Memory B cell (primary cell): ENCODE data around the gene GPHN.

Source experiments
- ATAC-seq: fragments of 150-1000 bp; cut with Tn5 transposase; 2 replicates; pipeline ENCODE4 v1.10.0; 2021; ENCODE audit warnings: low read depth, mild to moderate bottlenecking, moderate library complexity
- DNase-seq, 2 donors: peaks; one replicate each; pipeline ENCODE4 v3.0.0; 2022; ENCODE audit warnings: low spot score in 2 of 2
- H3K27ac Mint-ChIP-seq: one replicate; pipeline ENCODE4 v1.8.0; 2022; ENCODE audit warnings: mild to moderate bottlenecking, moderate library complexity, mixed read lengths
- H3K27me3 Mint-ChIP-seq: one replicate; pipeline ENCODE4 v1.8.0; 2022; ENCODE audit warnings: mixed read lengths
- H3K36me3 Mint-ChIP-seq: one replicate; pipeline ENCODE4 v1.8.0; 2022; ENCODE audit warnings: mild to moderate bottlenecking, mixed read lengths
- H3K4me1 Mint-ChIP-seq: one replicate; pipeline ENCODE4 v1.8.0; 2022; ENCODE audit warnings: mixed read lengths
- H3K4me3 Mint-ChIP-seq: one replicate; pipeline ENCODE4 v1.8.0; 2022; ENCODE audit warnings: mild to moderate bottlenecking, moderate library complexity, mixed read lengths
- H3K9me3 Mint-ChIP-seq: one replicate; pipeline ENCODE4 v1.8.0; 2022; ENCODE audit warnings: mixed read lengths

The GPHN gene

GRCh38 chr14:66853311-66853710, 345.4 kb downstream of the GPHN start:
- no peak overlapping the region for H3K4me3 Mint-ChIP-seq
- no peaks in the 10 kb centered on the region for H3K27me3 Mint-ChIP-seq

GRCh38 chr14:66857867-66858266, 349.9 kb downstream of the GPHN start:
- H3K27ac Mint-ChIP-seq, result no peak overlapping the region
- DNase-seq, result no peak
- no peak for ATAC-seq
- peaks cover 13% of the 10 kb centered on the region for H3K36me3 Mint-ChIP-seq
- H3K4me1 Mint-ChIP-seq, result no peaks in the 10 kb centered on the region
- peaks cover 9% of the 10 kb centered on the region for H3K9me3 Mint-ChIP-seq
- no peaks in the 10 kb centered on the region for H3K27me3 Mint-ChIP-seq
- no peak overlapping the region for H3K4me3 Mint-ChIP-seq

More at GRCh38 chr14:66853311-66853710, 345.4 kb downstream of the GPHN start:
- DNase-seq (no peak), ATAC-seq (peak; percentile 49)
- Mint-ChIP-seq H3K4me1 (peaks cover 8% of the 10 kb centered on the region), H3K9me3 (peaks cover 3% of the 10 kb centered on the region), H3K27ac (no peak overlapping the region), H3K36me3 (peaks cover 12% of the 10 kb centered on the region)

- no peak overlapping the region for H3K4me3 Mint-ChIP-seq
- H3K27ac Mint-ChIP-seq, result no peak overlapping the region
- peaks cover 13% of the 10 kb centered on the region for H3K36me3 Mint-ChIP-seq
- DNase-seq (no peak), ATAC-seq (no peak)
- no peaks in the 10 kb centered on the region for H3K27me3 Mint-ChIP-seq
- H3K4me1 Mint-ChIP-seq, result no peaks in the 10 kb centered on the region
- H3K9me3 Mint-ChIP-seq, result peaks cover 9% of the 10 kb centered on the region
Observed at GRCh38 chr14:66859063-66859671, 351.2 kb downstream of the GPHN start.

DNA sequence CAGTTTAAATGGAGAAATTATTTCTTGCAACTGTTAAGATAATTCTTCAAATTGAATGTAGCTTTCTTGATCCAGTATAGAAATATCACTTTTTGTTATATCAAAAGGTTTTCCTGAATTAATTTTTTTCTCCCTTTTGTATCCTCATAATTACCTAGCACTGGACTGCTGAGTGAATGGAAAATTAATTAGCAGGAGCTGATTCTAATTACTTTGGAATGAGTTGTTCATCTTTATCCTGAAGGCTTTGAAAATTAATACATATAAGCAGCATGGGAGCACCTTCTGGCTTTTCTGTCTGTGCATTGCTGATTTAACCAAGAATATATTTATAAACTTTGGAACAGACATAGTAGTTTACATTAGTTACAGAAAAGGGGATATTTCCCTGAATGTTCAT, 373.6 kb downstream of the GPHN start:
- no peak overlapping the region for H3K27ac Mint-ChIP-seq
- H3K27me3 Mint-ChIP-seq, result no peaks in the 10 kb centered on the region
- DNase-seq (no peak), ATAC-seq (no peak)
- H3K4me1 Mint-ChIP-seq, result no peaks in the 10 kb centered on the region
- H3K9me3 Mint-ChIP-seq, result peaks cover 14% of the 10 kb centered on the region
- no peak overlapping the region for H3K4me3 Mint-ChIP-seq
- H3K36me3 Mint-ChIP-seq, result peaks cover 17% of the 10 kb centered on the region

DNA sequence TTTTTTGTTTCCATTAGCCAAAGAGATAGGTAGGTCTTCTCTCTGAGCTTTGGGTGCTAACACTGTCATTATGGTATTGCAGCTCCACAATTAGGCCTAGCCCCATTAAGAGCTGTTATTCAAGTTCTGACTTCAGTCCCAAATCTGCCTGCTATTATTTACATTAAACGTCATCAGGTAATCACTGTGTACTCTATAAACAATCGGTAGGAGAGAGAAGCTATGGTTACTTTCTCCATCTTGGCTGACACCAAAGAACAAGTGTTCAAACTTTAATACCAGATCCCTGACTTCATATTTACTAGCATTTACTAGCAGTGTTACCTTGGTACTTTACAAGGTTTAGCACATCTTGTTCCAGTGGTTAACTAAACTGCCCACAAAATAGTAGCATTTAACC, 376.2 kb downstream of the GPHN start:
- H3K27me3 Mint-ChIP-seq, result no peaks in the 10 kb centered on the region
- H3K36me3 Mint-ChIP-seq, result peaks cover 24% of the 10 kb centered on the region
- no peak overlapping the region for H3K27ac Mint-ChIP-seq
- no peaks in the 10 kb centered on the region for H3K4me1 Mint-ChIP-seq
- DNase-seq (no peak), ATAC-seq (no peak)
- H3K9me3 Mint-ChIP-seq, result peaks cover 15% of the 10 kb centered on the region
- H3K4me3 Mint-ChIP-seq, result no peak overlapping the region

- no peak overlapping the region for H3K4me3 Mint-ChIP-seq
- H3K27ac Mint-ChIP-seq, result no peak overlapping the region
- H3K9me3 Mint-ChIP-seq, result peaks cover 10% of the 10 kb centered on the region
- DNase-seq, result no peak
- peaks cover 17% of the 10 kb centered on the region for H3K36me3 Mint-ChIP-seq
- ATAC-seq, result no peak
- no peaks in the 10 kb centered on the region for H3K27me3 Mint-ChIP-seq
- H3K4me1 Mint-ChIP-seq, result peaks cover 2% of the 10 kb centered on the region
Observed at GRCh38 chr14:66900719-66901118, 392.8 kb downstream of the GPHN start.

GRCh38 chr14:66910311-66910840, 402.4 kb downstream of the GPHN start:
- no peak for DNase-seq
- H3K9me3 Mint-ChIP-seq, result peaks cover 1% of the 10 kb centered on the region
- peaks cover 7% of the 10 kb centered on the region for H3K4me1 Mint-ChIP-seq
- no peak overlapping the region for H3K27ac Mint-ChIP-seq
- no peak overlapping the region for H3K4me3 Mint-ChIP-seq
- H3K27me3 Mint-ChIP-seq, result no peaks in the 10 kb centered on the region
- peaks cover 3% of the 10 kb centered on the region for H3K36me3 Mint-ChIP-seq
- no peak for ATAC-seq

DNA sequence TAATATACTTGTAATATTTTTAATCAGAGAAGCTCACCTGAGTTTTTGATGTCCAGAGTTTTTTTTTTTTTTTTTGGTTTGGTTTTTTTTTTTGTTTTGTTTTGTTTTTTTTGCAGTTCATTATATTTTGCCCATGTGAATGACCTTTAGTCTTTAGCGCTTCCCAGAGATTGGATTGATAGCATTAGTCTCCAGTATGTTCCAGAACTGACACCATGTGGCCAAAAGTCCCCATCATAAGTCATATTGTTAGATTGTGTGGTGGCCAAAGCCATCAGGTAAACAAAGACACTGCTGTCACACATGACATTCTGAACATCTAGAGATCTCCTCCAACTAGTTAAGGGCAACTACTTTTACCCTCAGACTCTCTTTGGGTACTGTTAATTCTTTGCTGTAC, 408.5 kb downstream of the GPHN start:
- H3K4me3 Mint-ChIP-seq, result no peak overlapping the region
- no peak overlapping the region for H3K27ac Mint-ChIP-seq
- H3K36me3 Mint-ChIP-seq, result peaks cover 28% of the 10 kb centered on the region
- H3K4me1 Mint-ChIP-seq, result no peaks in the 10 kb centered on the region
- ATAC-seq (no peak), DNase-seq (no peak)
- H3K27me3 Mint-ChIP-seq, result no peaks in the 10 kb centered on the region
- H3K9me3 Mint-ChIP-seq, result peaks cover 7% of the 10 kb centered on the region

- Mint-ChIP-seq H3K27ac (no peak overlapping the region), H3K9me3 (peaks cover 8% of the 10 kb centered on the region), H3K4me3 (no peak overlapping the region), H3K27me3 (no peaks in the 10 kb centered on the region), H3K4me1 (no peaks in the 10 kb centered on the region), H3K36me3 (peaks cover 38% of the 10 kb centered on the region)
- no peak for ATAC-seq
- no peak for DNase-seq
Observed at GRCh38 chr14:66918527-66918926, 410.6 kb downstream of the GPHN start.

DNA sequence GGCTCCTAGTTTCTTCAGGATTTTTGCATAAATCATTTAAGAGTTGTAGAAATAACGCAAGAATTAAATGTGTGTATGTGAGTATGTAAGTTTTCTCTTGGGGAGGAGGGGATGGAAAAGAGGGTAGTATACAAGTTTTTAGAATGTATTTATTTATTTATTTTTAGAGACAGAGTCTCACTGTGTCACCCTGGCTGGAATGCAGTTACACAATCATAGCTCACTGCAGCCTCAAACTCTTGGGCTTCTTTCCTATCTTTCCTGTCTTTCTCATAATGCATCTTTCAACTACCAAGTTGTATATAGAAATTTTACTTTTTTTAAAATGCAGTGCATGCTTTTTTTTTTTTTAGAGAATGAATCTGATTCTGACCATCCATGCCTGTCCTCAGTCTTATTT, 412.2 kb downstream of the GPHN start:
- Mint-ChIP-seq H3K36me3 (peaks cover 45% of the 10 kb centered on the region), H3K4me1 (no peaks in the 10 kb centered on the region), H3K27ac (no peak overlapping the region), H3K27me3 (no peaks in the 10 kb centered on the region), H3K9me3 (peaks cover 8% of the 10 kb centered on the region), H3K4me3 (no peak overlapping the region)
- no peak for ATAC-seq
- no peak for DNase-seq

GRCh38 chr14:66923251-66923650, 415.3 kb downstream of the GPHN start:
- no peaks in the 10 kb centered on the region for H3K27me3 Mint-ChIP-seq
- no peak overlapping the region for H3K27ac Mint-ChIP-seq
- peaks cover 10% of the 10 kb centered on the region for H3K9me3 Mint-ChIP-seq
- H3K4me3 Mint-ChIP-seq, result no peak overlapping the region
- no peak for DNase-seq
- peaks cover 43% of the 10 kb centered on the region for H3K36me3 Mint-ChIP-seq
- no peaks in the 10 kb centered on the region for H3K4me1 Mint-ChIP-seq
- no peak for ATAC-seq

- Mint-ChIP-seq H3K4me3 (no peak overlapping the region), H3K9me3 (peaks cover 13% of the 10 kb centered on the region), H3K36me3 (peaks cover 37% of the 10 kb centered on the region), H3K4me1 (no peaks in the 10 kb centered on the region), H3K27ac (no peak overlapping the region), H3K27me3 (no peaks in the 10 kb centered on the region)
- DNase-seq (no peak), ATAC-seq (no peak)
Observed at GRCh38 chr14:66939409-66939808, 431.5 kb downstream of the GPHN start.

DNA sequence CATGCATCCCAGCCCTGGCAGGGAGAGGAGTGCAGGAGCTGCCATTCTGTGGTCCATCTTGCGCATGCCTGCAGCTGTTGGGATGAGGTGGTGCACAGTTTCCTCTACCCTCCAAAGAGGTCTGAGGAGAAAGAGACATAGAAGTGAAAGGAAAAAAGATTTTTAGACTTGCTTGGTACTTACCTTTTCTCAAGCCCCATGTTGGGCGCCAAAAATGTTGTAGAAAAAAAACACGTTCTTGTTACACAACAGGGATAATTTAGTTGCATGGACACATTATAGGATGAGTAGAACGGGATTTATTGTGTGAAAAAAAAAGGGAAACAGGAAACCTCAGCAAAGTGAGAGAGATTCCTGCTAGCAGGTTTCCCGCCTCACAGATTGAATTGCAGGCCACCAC, 436.9 kb downstream of the GPHN start:
- peaks cover 40% of the 10 kb centered on the region for H3K36me3 Mint-ChIP-seq
- no peaks in the 10 kb centered on the region for H3K4me1 Mint-ChIP-seq
- peaks cover 16% of the 10 kb centered on the region for H3K9me3 Mint-ChIP-seq
- no peaks in the 10 kb centered on the region for H3K27me3 Mint-ChIP-seq
- DNase-seq, result peak in 1 of 2 donors; percentile 12
- H3K27ac Mint-ChIP-seq, result no peak overlapping the region
- ATAC-seq, result no peak
- no peak overlapping the region for H3K4me3 Mint-ChIP-seq

DNA sequence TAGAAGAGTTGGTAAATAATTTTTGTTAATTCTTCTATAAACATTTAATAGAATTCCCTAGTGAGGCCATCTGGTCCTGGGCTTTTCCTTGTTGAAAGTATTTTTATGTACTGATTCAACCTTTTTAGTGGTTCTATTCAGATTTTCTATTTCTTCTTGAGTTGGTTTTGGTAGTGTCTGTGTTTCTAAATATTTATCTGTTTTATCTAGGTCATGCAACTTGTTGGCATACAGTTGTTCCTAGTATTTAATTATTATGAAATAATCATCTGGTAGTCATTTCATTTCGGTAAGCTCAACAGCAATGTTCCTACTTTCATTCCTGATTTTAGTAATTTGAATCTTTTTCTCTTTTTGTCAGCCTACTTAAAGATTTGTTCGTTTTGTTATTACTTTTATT, 447.2 kb downstream of the GPHN start:
- Mint-ChIP-seq H3K27ac (no peak overlapping the region), H3K36me3 (peaks cover 46% of the 10 kb centered on the region), H3K4me3 (no peak overlapping the region), H3K9me3 (peaks cover 18% of the 10 kb centered on the region), H3K27me3 (no peaks in the 10 kb centered on the region), H3K4me1 (no peaks in the 10 kb centered on the region)
- DNase-seq, result no peak
- no peak for ATAC-seq

DNA sequence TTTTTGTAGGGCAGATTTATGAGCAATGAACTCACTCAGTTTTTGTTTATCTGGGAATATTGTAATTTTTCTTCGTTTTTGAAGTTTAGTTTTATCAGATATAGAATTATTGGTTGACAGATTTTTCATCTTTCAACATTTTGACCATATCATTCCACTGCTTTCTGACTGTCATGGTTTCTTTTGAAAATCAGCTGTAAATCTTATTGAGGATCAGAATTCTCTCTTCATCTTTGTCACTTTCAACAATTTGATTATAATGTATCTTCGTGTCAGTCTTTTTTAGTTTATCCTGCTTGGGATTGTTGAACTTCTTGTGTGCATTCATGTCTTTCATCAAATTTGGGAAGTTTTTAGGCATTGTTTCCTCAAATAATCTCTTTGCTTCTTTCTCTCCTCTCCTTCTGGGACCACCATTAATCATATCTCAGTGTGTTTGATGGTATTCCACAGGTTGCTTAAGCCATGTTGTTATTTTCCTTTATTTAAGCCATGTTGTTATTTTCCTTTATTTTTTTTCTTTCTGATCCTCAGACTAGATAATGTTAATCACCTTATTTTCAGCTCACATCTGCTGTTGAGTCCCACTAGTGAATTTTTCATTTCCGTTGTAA, 451.6 kb downstream of the GPHN start:
- no peak overlapping the region for H3K4me3 Mint-ChIP-seq
- H3K9me3 Mint-ChIP-seq, result peaks cover 17% of the 10 kb centered on the region
- no peaks in the 10 kb centered on the region for H3K27me3 Mint-ChIP-seq
- H3K36me3 Mint-ChIP-seq, result peaks cover 52% of the 10 kb centered on the region
- H3K4me1 Mint-ChIP-seq, result no peaks in the 10 kb centered on the region
- no peak overlapping the region for H3K27ac Mint-ChIP-seq
- ATAC-seq, result no peak
- DNase-seq, result no peak
